K562 (cell line): ENCODE measurements around the gene RERE. TPM values are rescaled to one million over a fixed set of nuclear protein-coding genes. Genes with fewer than 3 reads are reported as not detected.

Experiments
- ARHGAP35 ChIP-seq: fragments of 450-650 bp; IDR thresholded peaks from 2 replicates; pipeline ENCODE4 v1.6.1; 2018; ENCODE audit not compliant: partially characterized antibody
- CHD2 ChIP-seq: IDR thresholded peaks from 2 replicates; pipeline ENCODE4 v1.6.1; 2011; ENCODE audit warnings: low read depth, low read length
- EHMT2 ChIP-seq: fragments of 450-650 bp; IDR thresholded peaks from 2 replicates; pipeline ENCODE4 v1.6.1; 2018; ENCODE audit warnings: antibody characterized with exemption
- KAT2B ChIP-seq: IDR thresholded peaks from one replicate; pipeline ENCODE4 v1.6.1; 2012; ENCODE audit warnings: low read depth, mild to moderate bottlenecking, control low read depth, inconsistent platforms, low read length, moderate library complexity
- RAD51 ChIP-seq: fragments of 450-650 bp; IDR thresholded peaks from 2 replicates; pipeline ENCODE4 v1.7.1; 2016; ENCODE audit warnings: low read depth, mild to moderate bottlenecking, borderline replicate concordance
- SAFB ChIP-seq: fragments of 200-400 bp; formaldehyde crosslinking; IDR thresholded peaks from 2 replicates; pipeline ENCODE4 v1.6.1; 2017; ENCODE audit warnings: low read depth, low read length, borderline replicate concordance
- TAF9B ChIP-seq: fragments of 450-650 bp; IDR thresholded peaks from 2 replicates; pipeline ENCODE4 v1.6.1; 2018; ENCODE audit warnings: mild to moderate bottlenecking; ENCODE audit not compliant: partially characterized antibody
- TBP ChIP-seq: optimal IDR thresholded peaks from 2 replicates; pipeline ENCODE3; 2011; ENCODE audit warnings: low read depth, low read length, improper control_type of control experiment
- ZBED1 ChIP-seq: IDR thresholded peaks from 2 replicates; pipeline ENCODE4 v1.6.1; 2014
- ZBTB26 ChIP-seq: fragments of 450-650 bp; formaldehyde crosslinking; IDR thresholded peaks from 2 replicates; pipeline ENCODE4 v1.4.0; 2022; ENCODE audit warnings: missing genetic modification characterization
- ZNF23 ChIP-seq: fragments of 250-450 bp; sonication (Bioruptor Pico); IDR thresholded peaks from 2 replicates; pipeline ENCODE4 v1.4.0; 2020; ENCODE audit warnings: mild to moderate bottlenecking
- ZNF561 ChIP-seq: fragments of 450-650 bp; formaldehyde crosslinking; conservative IDR thresholded peaks from 2 replicates; pipeline ENCODE4 v1.4.0; 2020; ENCODE audit warnings: mild to moderate bottlenecking, moderate library complexity
- ZNF766 ChIP-seq: fragments of 200-800 bp; sonication (Bioruptor generic); conservative IDR thresholded peaks from 2 replicates; pipeline ENCODE4 v1.6.1; 2016; ENCODE audit warnings: missing genetic modification characterization, missing compliant biosample characterization
- ZSCAN29 ChIP-seq: fragments of 450-650 bp; IDR thresholded peaks from 2 replicates; pipeline ENCODE4 v1.6.1; 2017
- polyA plus RNA-seq, 8 experiments: library from polyadenylated mRNA; depleted of rRNA in 4 of 8; stranded (reverse) in 5 of 8; unstranded in 3 of 8; fragments of >200 nt; fragmentation: Nextera tagmentation in 2 of 8; fragmentation: Illumina TruSeq in 1 of 8; extraction: Ambion mirVana in 2 of 8; extraction: Trizol in 1 of 8; gene quantifications; 2 replicates each; pipeline versions ENCODE4 v1.2.1 to v1.2.3, GENCODE V29; 2011 to 2014; ENCODE audit warnings: inconsistent platforms in 1 of 8, missing spikeins in 1 of 8
- total RNA-seq, 7 experiments: library from RNA; depleted of rRNA in 6 of 7; stranded (reverse); fragments of >200 nt in 6 of 7; fragmentation: Illumina TruSeq in 2 of 7; extraction: Trizol in 2 of 7; gene quantifications; 2 replicates each; pipeline versions ENCODE4 v1.2.1 to v1.2.3, GENCODE V29; 2011 to 2021; ENCODE audit warnings: low replicate concordance in 1 of 7
- TF ChIP-seq, protein P1 (sequence below): sonication (generic); formaldehyde crosslinking; IDR thresholded peaks from 2 replicates; pipeline ENCODE4 v1.8.0; 2022; ENCODE audit warnings: mild to moderate bottlenecking, missing genetic modification reagents
- TF ChIP-seq, protein P2 (sequence below), 2 experiments: fragments of 450-650 bp in 1 of 2; sonication (generic) in 1 of 2; formaldehyde crosslinking in 1 of 2; IDR thresholded peaks; 2 replicates each; pipeline versions ENCODE4 v1.7.1 to v1.9.0; 2016 to 2022; ENCODE audit warnings: inconsistent platforms in 1 of 2, mild to moderate bottlenecking in 1 of 2, missing genetic modification reagents in 1 of 2

RERE gene
- total and polyA plus RNA-seq, 9 of the 15 experiments (the other 6 are each of a cell fraction or from before 2014, with no cell fraction given): 3.0 to 51.5 (median 13.4) TPM

DNA sequence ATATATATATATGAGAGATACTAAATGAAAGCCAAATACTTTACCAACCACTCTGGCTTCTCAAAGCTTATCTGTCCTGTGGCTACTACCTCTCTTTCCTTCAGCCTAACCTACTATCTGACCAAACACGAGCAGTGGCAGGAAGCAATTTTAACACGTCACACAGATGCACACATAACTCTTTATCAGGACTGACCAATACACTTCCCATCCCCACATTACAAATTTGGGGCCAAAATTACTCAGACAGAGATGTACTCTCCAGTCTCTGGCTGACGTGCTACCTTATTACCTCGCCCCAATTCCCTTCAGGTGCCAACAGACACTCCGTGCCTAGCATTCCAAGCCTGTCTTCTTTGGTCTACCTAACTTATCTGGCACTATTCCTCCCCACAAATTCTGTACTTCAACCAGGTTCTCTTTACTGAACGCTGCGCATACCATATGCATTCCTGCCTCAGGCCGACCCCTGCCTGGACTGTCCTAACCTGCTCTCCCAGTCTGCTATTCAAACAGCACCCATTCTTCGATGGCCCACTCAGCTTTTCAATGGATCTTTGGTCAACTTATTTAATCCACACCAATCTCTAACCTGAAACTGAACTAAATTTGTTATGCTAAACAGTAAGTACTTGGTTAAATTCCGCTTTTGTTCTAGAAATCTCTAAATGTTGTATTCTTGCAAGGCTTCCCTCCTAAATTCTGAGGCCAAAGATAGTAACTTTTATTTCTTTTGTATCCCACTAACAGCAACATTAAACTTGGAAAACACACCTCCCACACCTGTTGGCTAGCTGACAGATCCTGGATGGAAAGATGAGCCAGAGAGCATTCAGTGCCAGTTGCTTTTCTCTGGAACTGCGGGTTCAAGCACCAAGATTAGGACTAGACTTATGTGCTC is 27.9 kb downstream of the RERE start (continued):
- TF ChIP-seq ZBTB26 (CRISPR knock-in tag): 0 out of 2 replicates have a peak, but pooled peaks have one; percentile 15
- TF ChIP-seq EHMT2: peak; percentile 61
- TF ChIP-seq KAT2B: no peak
- no peak for TF ChIP-seq SAFB
- peak; percentile 72 for TF ChIP-seq ZNF766 (CRISPR knock-in tag)
- no peak for TF ChIP-seq ARHGAP35
- no peak; the same call in 1 of the 2 replicates for TF ChIP-seq ZNF561 (CRISPR knock-in tag)
- peak; percentile 30; the same call in 1 of the 2 replicates for TF ChIP-seq RAD51
- no peak for TF ChIP-seq ZNF23 (CRISPR knock-in tag)
- peak; percentile 65 for TF ChIP-seq TAF9B
- TF ChIP-seq, protein P1, sequence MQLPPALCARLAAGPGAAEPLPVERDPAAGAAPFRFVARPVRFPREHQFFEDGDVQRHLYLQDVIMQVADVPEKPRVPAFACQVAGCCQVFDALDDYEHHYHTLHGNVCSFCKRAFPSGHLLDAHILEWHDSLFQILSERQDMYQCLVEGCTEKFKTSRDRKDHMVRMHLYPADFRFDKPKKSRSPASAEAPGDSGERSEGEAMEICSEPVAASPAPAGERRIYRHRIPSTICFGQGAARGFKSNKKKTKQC (CRISPR knock-in tag): no peak
- TF ChIP-seq TBP: peak; percentile 70
- no peak for TF ChIP-seq CHD2
- TF ChIP-seq, protein P2, sequence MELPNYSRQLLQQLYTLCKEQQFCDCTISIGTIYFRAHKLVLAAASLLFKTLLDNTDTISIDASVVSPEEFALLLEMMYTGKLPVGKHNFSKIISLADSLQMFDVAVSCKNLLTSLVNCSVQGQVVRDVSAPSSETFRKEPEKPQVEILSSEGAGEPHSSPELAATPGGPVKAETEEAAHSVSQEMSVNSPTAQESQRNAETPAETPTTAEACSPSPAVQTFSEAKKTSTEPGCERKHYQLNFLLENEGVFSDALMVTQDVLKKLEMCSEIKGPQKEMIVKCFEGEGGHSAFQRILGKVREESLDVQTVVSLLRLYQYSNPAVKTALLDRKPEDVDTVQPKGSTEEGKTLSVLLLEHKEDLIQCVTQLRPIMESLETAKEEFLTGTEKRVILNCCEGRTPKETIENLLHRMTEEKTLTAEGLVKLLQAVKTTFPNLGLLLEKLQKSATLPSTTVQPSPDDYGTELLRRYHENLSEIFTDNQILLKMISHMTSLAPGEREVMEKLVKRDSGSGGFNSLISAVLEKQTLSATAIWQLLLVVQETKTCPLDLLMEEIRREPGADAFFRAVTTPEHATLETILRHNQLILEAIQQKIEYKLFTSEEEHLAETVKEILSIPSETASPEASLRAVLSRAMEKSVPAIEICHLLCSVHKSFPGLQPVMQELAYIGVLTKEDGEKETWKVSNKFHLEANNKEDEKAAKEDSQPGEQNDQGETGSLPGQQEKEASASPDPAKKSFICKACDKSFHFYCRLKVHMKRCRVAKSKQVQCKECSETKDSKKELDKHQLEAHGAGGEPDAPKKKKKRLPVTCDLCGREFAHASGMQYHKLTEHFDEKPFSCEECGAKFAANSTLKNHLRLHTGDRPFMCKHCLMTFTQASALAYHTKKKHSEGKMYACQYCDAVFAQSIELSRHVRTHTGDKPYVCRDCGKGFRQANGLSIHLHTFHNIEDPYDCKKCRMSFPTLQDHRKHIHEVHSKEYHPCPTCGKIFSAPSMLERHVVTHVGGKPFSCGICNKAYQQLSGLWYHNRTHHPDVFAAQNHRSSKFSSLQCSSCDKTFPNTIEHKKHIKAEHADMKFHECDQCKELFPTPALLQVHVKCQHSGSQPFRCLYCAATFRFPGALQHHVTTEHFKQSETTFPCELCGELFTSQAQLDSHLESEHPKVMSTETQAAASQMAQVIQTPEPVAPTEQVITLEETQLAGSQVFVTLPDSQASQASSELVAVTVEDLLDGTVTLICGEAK (IDR thresholded peaks at IDR 0.05): no peak; the same call in none of the 2 replicates
- TF ChIP-seq, protein P2 (CRISPR knock-in tag; IDR thresholded peaks at IDR 0.05): no peak
- TF ChIP-seq ZSCAN29: no peak
- TF ChIP-seq ZBED1: no peak
